Neural progenitor cell (in vitro differentiated cells): ENCODE results near the gene GULP1.

ENCODE experiments used
- EZH2phosphoT487 ChIP-seq: fragments of 200-600 bp; sonication (generic); IDR thresholded peaks from 2 replicates; pipeline ENCODE4 v1.6.1; 2017; ENCODE audit warnings: antibody characterized with exemption
- TF ChIP-seq, protein P1 (sequence below): fragments of 200-600 bp; sonication (generic); IDR thresholded peaks from 2 replicates; pipeline ENCODE4 v1.5.1; 2017; ENCODE audit warnings: antibody characterized with exemption, mild to moderate bottlenecking

DNA sequence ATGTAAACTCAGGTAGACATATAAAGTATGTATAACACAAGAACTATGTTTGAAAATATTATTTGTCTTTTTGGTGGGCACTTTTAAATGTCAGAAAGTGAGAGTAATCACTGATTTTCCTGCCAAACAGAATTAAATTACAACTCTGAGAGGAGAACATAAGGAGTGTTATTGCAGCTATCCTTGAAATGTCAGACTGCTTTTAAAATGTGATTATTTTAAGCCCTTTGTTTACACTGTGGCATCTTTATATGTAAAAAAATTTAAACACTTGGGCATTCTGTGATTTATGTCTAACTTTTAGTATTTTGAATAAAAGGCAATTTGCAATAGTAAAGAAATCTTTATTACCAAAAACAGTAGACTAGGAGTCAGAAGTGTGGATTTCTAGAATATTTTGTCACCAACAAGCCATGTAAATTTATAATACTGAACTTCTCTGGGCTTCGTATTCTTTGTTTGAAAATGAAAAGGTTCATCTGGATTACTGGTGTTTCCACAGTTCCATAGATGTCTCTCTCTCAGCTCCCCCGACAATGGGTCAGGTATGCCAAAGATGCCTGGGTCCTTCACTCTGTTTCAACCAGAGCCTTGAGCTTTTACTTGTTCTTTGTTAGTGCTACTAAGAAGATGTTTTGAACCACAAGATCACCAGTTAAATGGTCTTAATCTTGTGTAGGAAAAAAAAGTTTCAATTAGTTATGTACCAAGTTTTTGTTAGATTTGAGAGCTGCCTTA lies 38.8 kb downstream of the GULP1 start:
- no peak for TF ChIP-seq EZH2phosphoT487
- TF ChIP-seq, protein P1, sequence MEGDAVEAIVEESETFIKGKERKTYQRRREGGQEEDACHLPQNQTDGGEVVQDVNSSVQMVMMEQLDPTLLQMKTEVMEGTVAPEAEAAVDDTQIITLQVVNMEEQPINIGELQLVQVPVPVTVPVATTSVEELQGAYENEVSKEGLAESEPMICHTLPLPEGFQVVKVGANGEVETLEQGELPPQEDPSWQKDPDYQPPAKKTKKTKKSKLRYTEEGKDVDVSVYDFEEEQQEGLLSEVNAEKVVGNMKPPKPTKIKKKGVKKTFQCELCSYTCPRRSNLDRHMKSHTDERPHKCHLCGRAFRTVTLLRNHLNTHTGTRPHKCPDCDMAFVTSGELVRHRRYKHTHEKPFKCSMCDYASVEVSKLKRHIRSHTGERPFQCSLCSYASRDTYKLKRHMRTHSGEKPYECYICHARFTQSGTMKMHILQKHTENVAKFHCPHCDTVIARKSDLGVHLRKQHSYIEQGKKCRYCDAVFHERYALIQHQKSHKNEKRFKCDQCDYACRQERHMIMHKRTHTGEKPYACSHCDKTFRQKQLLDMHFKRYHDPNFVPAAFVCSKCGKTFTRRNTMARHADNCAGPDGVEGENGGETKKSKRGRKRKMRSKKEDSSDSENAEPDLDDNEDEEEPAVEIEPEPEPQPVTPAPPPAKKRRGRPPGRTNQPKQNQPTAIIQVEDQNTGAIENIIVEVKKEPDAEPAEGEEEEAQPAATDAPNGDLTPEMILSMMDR = no peak
